ENCODE measurements around the gene PDP2. TPM values are rescaled to one million over a fixed set of nuclear protein-coding genes. Genes with fewer than 3 reads are reported as not detected.

Gene PDP2
- total RNA-seq, 1 donor from 2014 or later, result 18.0 TPM

GRCh38 chr16:66918803-66919568 lies 38.7 kb downstream of the PDP2 start, which contains the start of gene CDH16:
Gene CDH16 (minus strand): TSS chr16:66918885. CDS start chr16:66918065, 820 bp downstream.
- Mint-ChIP-seq H3K9me3 (no peaks in the 10 kb centered on the region), H3K27ac (ENCODE audit: unreplicated experiment) (no peak within 1 kb of the TSS), H3K4me1 (peaks cover under 1% of the 10 kb centered on the region), H3K4me3 (no peak within 1 kb of the TSS), H3K36me3 (ENCODE audit: low read depth) (no peaks in the 10 kb centered on the region), H3K27me3 (ENCODE audit: low read depth) (peaks cover 32% of the 10 kb centered on the region)
- DNase-seq (ENCODE audit: low read depth, low spot score), result no peak
- no peak for TF ChIP-seq CTCF (conservative IDR thresholded peaks at IDR 0.05)

GRCh38 chr16:66919569-66920298 lies 39.4 kb downstream of the PDP2 start:
- H3K9me3 Mint-ChIP-seq, result no peaks in the 10 kb centered on the region
- H3K36me3 Mint-ChIP-seq (ENCODE audit: low read depth), result no peaks in the 10 kb centered on the region
- no peak overlapping the region for H3K4me3 Mint-ChIP-seq
- TF ChIP-seq CTCF (conservative IDR thresholded peaks at IDR 0.05), result no peak
- peaks cover 40% of the 10 kb centered on the region for H3K27me3 Mint-ChIP-seq (ENCODE audit: low read depth)
- H3K27ac Mint-ChIP-seq (ENCODE audit: unreplicated experiment), result no peak overlapping the region
- H3K4me1 Mint-ChIP-seq, result no peaks in the 10 kb centered on the region
- DNase-seq (ENCODE audit: low read depth, low spot score), result no peak

- DNase-seq (ENCODE audit: low read depth, low spot score), result no peak
- H3K9me3 Mint-ChIP-seq, result no peaks in the 10 kb centered on the region
- H3K36me3 Mint-ChIP-seq (ENCODE audit: low read depth), result no peaks in the 10 kb centered on the region
- peaks cover under 1% of the 10 kb centered on the region for H3K4me1 Mint-ChIP-seq
- H3K4me3 Mint-ChIP-seq, result no peak overlapping the region
- no peak for TF ChIP-seq CTCF (conservative IDR thresholded peaks at IDR 0.05)
- no peak overlapping the region for H3K27ac Mint-ChIP-seq (ENCODE audit: unreplicated experiment)
- H3K27me3 Mint-ChIP-seq (ENCODE audit: low read depth), result peaks cover 43% of the 10 kb centered on the region
Observed at GRCh38 chr16:66920299-66920590, 39.9 kb downstream of the PDP2 start.

- Mint-ChIP-seq H3K36me3 (ENCODE audit: low read depth) (no peaks in the 10 kb centered on the region), H3K27ac (ENCODE audit: unreplicated experiment) (no peak overlapping the region), H3K4me1 (peaks cover 7% of the 10 kb centered on the region), H3K4me3 (peak overlapping the region; percentile 18), H3K9me3 (no peaks in the 10 kb centered on the region), H3K27me3 (ENCODE audit: low read depth) (peaks cover 51% of the 10 kb centered on the region)
- no peak for TF ChIP-seq CTCF (conservative IDR thresholded peaks at IDR 0.05)
- DNase-seq (ENCODE audit: low read depth, low spot score), result no peak
Observed at GRCh38 chr16:66920924-66921680, 40.8 kb downstream of the PDP2 start.

- Mint-ChIP-seq H3K9me3 (no peaks in the 10 kb centered on the region), H3K27me3 (ENCODE audit: low read depth) (peaks cover 59% of the 10 kb centered on the region), H3K27ac (ENCODE audit: unreplicated experiment) (no peak overlapping the region), H3K4me3 (no peak overlapping the region), H3K36me3 (ENCODE audit: low read depth) (no peaks in the 10 kb centered on the region), H3K4me1 (peaks cover 7% of the 10 kb centered on the region)
- DNase-seq (ENCODE audit: low read depth, low spot score), result no peak
- TF ChIP-seq CTCF (conservative IDR thresholded peaks at IDR 0.05), result no peak
Observed at GRCh38 chr16:66921729-66922450, 41.6 kb downstream of the PDP2 start.
